Osteoblast (primary cell): ENCODE results near the gene GTF2H3. TPM values are rescaled to one million over a fixed set of nuclear protein-coding genes. Genes with fewer than 3 reads are reported as not detected.

Experiments used
- DNase-seq: peaks from one replicate; pipeline ENCODE4 v3.0.0; 2011; ENCODE audit warnings: low spot score, mixed read lengths; ENCODE audit not compliant: insufficient read length; ENCODE audit errors: missing footprints
- H2AFZ ChIP-seq: 2 replicates; pipeline ENCODE4 v1.6.0; 2011; ENCODE audit warnings: mild to moderate bottlenecking, low read length
- H3K27ac ChIP-seq: 2 replicates; pipeline ENCODE4 v1.5.1; 2011; ENCODE audit warnings: mild to moderate bottlenecking, low read depth, low read length, moderate library complexity
- H3K27me3 ChIP-seq: 2 replicates; pipeline ENCODE4 v1.6.0; 2012; ENCODE audit warnings: mild to moderate bottlenecking, control low read depth, inconsistent platforms, low read length, moderate library complexity; ENCODE audit not compliant: insufficient read depth
- H3K36me3 ChIP-seq: 2 replicates; pipeline ENCODE4 v1.5.1; 2011; ENCODE audit warnings: mild to moderate bottlenecking, low read length, control low read depth, moderate library complexity; ENCODE audit not compliant: insufficient read depth
- H3K4me1 ChIP-seq: 2 replicates; pipeline ENCODE4 v1.5.1; 2011; ENCODE audit warnings: mild to moderate bottlenecking, low read length, control low read depth, moderate library complexity; ENCODE audit not compliant: insufficient read depth
- H3K4me2 ChIP-seq: 2 replicates; pipeline ENCODE4 v1.6.0; 2011; ENCODE audit warnings: mild to moderate bottlenecking, low read length; ENCODE audit not compliant: insufficient read depth
- H3K4me3 ChIP-seq: fragments of 200-600 bp; sonication (generic); 3 replicates; pipeline ENCODE4 v1.5.1; 2012; ENCODE audit warnings: mild to moderate bottlenecking, low read length, inconsistent platforms; ENCODE audit not compliant: insufficient read depth
- H3K79me2 ChIP-seq: 2 replicates; pipeline ENCODE4 v1.6.0; 2012; ENCODE audit warnings: mild to moderate bottlenecking, low read length, control low read depth, inconsistent platforms; ENCODE audit not compliant: insufficient read depth
- H3K9me3 ChIP-seq: 2 replicates; pipeline ENCODE4 v1.5.1; 2011; ENCODE audit warnings: low read depth, low read length, control low read depth
- H4K20me1 ChIP-seq: 2 replicates; pipeline ENCODE4 v1.6.0; 2012; ENCODE audit warnings: mild to moderate bottlenecking, low read length, control low read depth; ENCODE audit not compliant: insufficient read depth
- CTCF ChIP-seq: IDR thresholded peaks from 2 replicates; pipeline ENCODE4 v1.5.1; 2011; ENCODE audit warnings: mild to moderate bottlenecking, low read depth, low read length, moderate library complexity; ENCODE audit errors: extremely low read depth
- total RNA-seq: library from RNA; depleted of rRNA; stranded (reverse); fragments of >200 nt; gene quantifications from 2 replicates; pipeline ENCODE4 v1.2.3, GENCODE V29; 2012

Gene GTF2H3
- total RNA-seq, 1 donor = 38.7 TPM

- Histone ChIP-seq H3K4me3 (no peak overlapping the region), H3K9me3 (no peaks in the 10 kb centered on the region), H3K79me2 (peaks cover 68% of the 10 kb centered on the region), H2AFZ (no peak overlapping the region), H3K27me3 (no peaks in the 10 kb centered on the region), H3K27ac (no peak overlapping the region), H3K4me1 (peaks cover 7% of the 10 kb centered on the region), H3K4me2 (no peak overlapping the region), H3K36me3 (peaks cover 48% of the 10 kb centered on the region), H4K20me1 (peaks cover 23% of the 10 kb centered on the region)
- DNase-seq = no peak
- TF ChIP-seq CTCF = no peak
Measured at GRCh38 chr12:123598522-123598921, 35.1 kb upstream of the GTF2H3 start.

- peaks cover 44% of the 10 kb centered on the region for H3K36me3 ChIP-seq
Measured at GRCh38 chr12:123599310-123599709, 34.3 kb upstream of the GTF2H3 start.

GRCh38 chr12:123599721-123600120 lies 33.9 kb upstream of the GTF2H3 start:
- Histone ChIP-seq H3K9me3 (no peaks in the 10 kb centered on the region), H3K4me2 (no peak overlapping the region), H4K20me1 (peaks cover 16% of the 10 kb centered on the region), H3K27ac (no peak overlapping the region), H3K27me3 (no peaks in the 10 kb centered on the region), H2AFZ (no peak overlapping the region), H3K36me3 (peaks cover 45% of the 10 kb centered on the region), H3K4me1 (peaks cover 7% of the 10 kb centered on the region), H3K79me2 (peaks cover 68% of the 10 kb centered on the region), H3K4me3 (no peak overlapping the region)
- no peak for TF ChIP-seq CTCF
- DNase-seq = no peak

More at GRCh38 chr12:123599310-123599709, 34.3 kb upstream of the GTF2H3 start:
- no peak overlapping the region for H2AFZ ChIP-seq
- no peaks in the 10 kb centered on the region for H3K27me3 ChIP-seq
- peaks cover 68% of the 10 kb centered on the region for H3K79me2 ChIP-seq
- H4K20me1 ChIP-seq = peaks cover 17% of the 10 kb centered on the region
- DNase-seq = no peak
- no peaks in the 10 kb centered on the region for H3K9me3 ChIP-seq
- TF ChIP-seq CTCF = no peak
- H3K4me1 ChIP-seq = peaks cover 7% of the 10 kb centered on the region
- H3K27ac ChIP-seq = no peak overlapping the region
- H3K4me3 ChIP-seq = no peak overlapping the region
- H3K4me2 ChIP-seq = no peak overlapping the region

- H3K79me2 ChIP-seq = peaks cover 69% of the 10 kb centered on the region
- H3K36me3 ChIP-seq = peaks cover 41% of the 10 kb centered on the region
- DNase-seq = peak; percentile 92
- peak within 1 kb of the TSS; percentile 99 for H3K4me2 ChIP-seq
- no peaks in the 10 kb centered on the region for H3K9me3 ChIP-seq
- H2AFZ ChIP-seq = peak within 1 kb of the TSS; percentile 98
- H3K27ac ChIP-seq = peak within 1 kb of the TSS; percentile 87
- H3K4me3 ChIP-seq = peak within 1 kb of the TSS; percentile 95
- peaks cover 6% of the 10 kb centered on the region for H4K20me1 ChIP-seq
- H3K4me1 ChIP-seq = peaks cover 7% of the 10 kb centered on the region
- peak; percentile 29 for TF ChIP-seq CTCF
- H3K27me3 ChIP-seq = no peaks in the 10 kb centered on the region
Measured at GRCh38 chr12:123601602-123602489, 31.8 kb upstream of the GTF2H3 start, which contains the start of gene DDX55. DDX55 (plus strand) TSS chr12:123602099; CDS start chr12:123602149, 50 bp downstream.
